Measurements from ENCODE around the gene DCAF12. TPM values are rescaled to one million over a fixed set of nuclear protein-coding genes. Genes with fewer than 3 reads are reported as not detected.
A peak's percentile ranks its signal among the peaks of the same experiment; 100 is the strongest.

Gene DCAF12
- total RNA-seq, 1 donor from 2014 or later, result 16.4 TPM

GRCh38 chr9:34096751-34097150 is 29.7 kb downstream of the DCAF12 start:
- no peak overlapping the region for H3K4me3 ChIP-seq
- no peak for DNase-seq
- H3K27me3 ChIP-seq (ENCODE audit: low read depth), result no peaks in the 10 kb centered on the region
- no peaks in the 10 kb centered on the region for H3K9me3 ChIP-seq (replicated peaks)
- H3K27ac ChIP-seq (replicated peaks), result peak overlapping the region; percentile 70
- H3K36me3 ChIP-seq, result peaks cover 96% of the 10 kb centered on the region
- no peak for TF ChIP-seq CTCF (IDR thresholded peaks at IDR 0.05; ENCODE audit: borderline replicate concordance)
- intact Hi-C loops (cut with micrococcal nuclease), result no loop called here
- peaks cover 20% of the 10 kb centered on the region for H3K4me1 ChIP-seq

GRCh38 chr9:34093578-34093977 is 32.9 kb downstream of the DCAF12 start:
- Histone ChIP-seq H3K9me3 (replicated peaks) (no peaks in the 10 kb centered on the region), H3K36me3 (peaks cover 99% of the 10 kb centered on the region), H3K4me1 (peaks cover 20% of the 10 kb centered on the region), H3K27me3 (ENCODE audit: low read depth) (no peaks in the 10 kb centered on the region), H3K27ac (replicated peaks) (peak overlapping the region; percentile 42), H3K4me3 (no peak overlapping the region)
- TF ChIP-seq CTCF (IDR thresholded peaks at IDR 0.05; ENCODE audit: borderline replicate concordance), result no peak
- no peak for DNase-seq
- intact Hi-C loops (cut with micrococcal nuclease), result no loop called here

- peaks cover 82% of the 10 kb centered on the region for H3K36me3 ChIP-seq
- intact Hi-C loops (cut with micrococcal nuclease), result no loop called here
Measured at GRCh38 chr9:34089311-34089710, 37.2 kb downstream of the DCAF12 start.

GRCh38 chr9:34087370-34087769 is 39.1 kb downstream of the DCAF12 start:
- no peak for TF ChIP-seq CTCF (IDR thresholded peaks at IDR 0.05; ENCODE audit: borderline replicate concordance)
- intact Hi-C loops (cut with micrococcal nuclease), result no loop called here
- Histone ChIP-seq H3K4me3 (no peak overlapping the region), H3K9me3 (replicated peaks) (no peaks in the 10 kb centered on the region), H3K36me3 (peaks cover 64% of the 10 kb centered on the region), H3K4me1 (peaks cover 44% of the 10 kb centered on the region), H3K27me3 (ENCODE audit: low read depth) (no peaks in the 10 kb centered on the region), H3K27ac (replicated peaks) (peak overlapping the region; percentile 79)
- DNase-seq, result no peak

More at GRCh38 chr9:34089311-34089710, 37.2 kb downstream of the DCAF12 start:
- Histone ChIP-seq H3K27ac (replicated peaks) (peak overlapping the region; percentile 3), H3K4me1 (peaks cover 41% of the 10 kb centered on the region), H3K9me3 (replicated peaks) (no peaks in the 10 kb centered on the region), H3K4me3 (no peak overlapping the region), H3K27me3 (ENCODE audit: low read depth) (no peaks in the 10 kb centered on the region)
- no peak for TF ChIP-seq CTCF (IDR thresholded peaks at IDR 0.05; ENCODE audit: borderline replicate concordance)
- DNase-seq, result no peak

GRCh38 chr9:34086864-34087263 is 39.6 kb downstream of the DCAF12 start:
- H3K27me3 ChIP-seq (ENCODE audit: low read depth), result no peaks in the 10 kb centered on the region
- no peak for TF ChIP-seq CTCF (IDR thresholded peaks at IDR 0.05; ENCODE audit: borderline replicate concordance)
- intact Hi-C loops (cut with micrococcal nuclease), result no loop called here
- no peak for DNase-seq
- peak overlapping the region; percentile 79 for H3K27ac ChIP-seq (replicated peaks)
- H3K9me3 ChIP-seq (replicated peaks), result no peaks in the 10 kb centered on the region
- peaks cover 44% of the 10 kb centered on the region for H3K4me1 ChIP-seq
- peaks cover 59% of the 10 kb centered on the region for H3K36me3 ChIP-seq
- no peak overlapping the region for H3K4me3 ChIP-seq

Measured in left ventricle myocardium inferior (tissue), 1 donor.